Measurements from ENCODE around the gene FAM53A. TPM values are rescaled to one million over a fixed set of nuclear protein-coding genes. Genes with fewer than 3 reads are reported as not detected.

The FAM53A gene
- total and polyA plus RNA-seq, 2 donors (not counting 1 experiment from before 2014, with no cell fraction given) = 0.65 to 0.99 TPM

DNA sequence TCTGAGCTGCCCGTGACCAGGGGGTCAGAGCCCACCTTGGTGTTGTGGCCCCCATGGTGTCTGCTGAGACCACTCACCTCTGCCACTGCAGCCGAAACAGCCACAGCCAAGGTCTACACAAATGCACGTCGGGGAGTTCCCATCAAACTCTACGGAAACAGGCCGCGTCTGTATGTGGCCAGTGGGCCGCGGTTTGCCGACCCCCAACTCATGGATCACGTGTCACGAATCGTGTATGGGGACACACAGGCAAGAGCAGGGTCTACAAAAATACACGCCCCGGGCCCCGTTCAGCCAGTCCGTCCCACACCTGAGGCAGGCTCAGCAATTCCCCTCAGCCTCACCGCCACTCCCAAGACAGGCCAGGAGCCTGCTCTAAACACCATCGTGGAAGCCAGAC lies 53.8 kb downstream of the FAM53A start:
- Histone ChIP-seq H3K4me2 (ENCODE audit: extremely low read depth, insufficient read depth, low read length) (no peak overlapping the region), H4K20me1 (ENCODE audit: control insufficient read depth, extremely low read depth, insufficient read depth, low read length) (no peaks in the 10 kb centered on the region), H3K4me3 (replicated peaks in 1 of 4; ENCODE audit: control extremely low read depth in 1 of 4, insufficient read depth in 1 of 4, low read depth in 3 of 4, low read length in 4 of 4) (no peak overlapping the region), H3K9ac (ENCODE audit: insufficient read depth, low read length) (no peak overlapping the region), H3K9me3 (ENCODE audit: control insufficient read depth, insufficient read depth, low read depth, low read length) (no peaks in the 10 kb centered on the region), H3K4me1 (ENCODE audit: control insufficient read depth, extremely low read depth, insufficient read depth, low read length) (no peaks in the 10 kb centered on the region), H3K27ac (ENCODE audit: insufficient read depth, low read length) (no peak overlapping the region), H3K36me3 (ENCODE audit: control insufficient read depth, insufficient read depth, low read length) (no peaks in the 10 kb centered on the region), H3K27me3 (ENCODE audit: control insufficient read depth, insufficient read depth, low read length) (no peaks in the 10 kb centered on the region), H2AFZ (ENCODE audit: low read length) (no peak overlapping the region), H3K79me2 (ENCODE audit: control insufficient read depth, insufficient read depth, low read length) (no peaks in the 10 kb centered on the region)
- no peak for DNase-seq (ENCODE audit: low read depth in 2 of 2)
- no peak for TF ChIP-seq EZH2 (IDR thresholded peaks at IDR 0.05; ENCODE audit: low read length, missing control alignments)
- TF ChIP-seq, protein P1, sequence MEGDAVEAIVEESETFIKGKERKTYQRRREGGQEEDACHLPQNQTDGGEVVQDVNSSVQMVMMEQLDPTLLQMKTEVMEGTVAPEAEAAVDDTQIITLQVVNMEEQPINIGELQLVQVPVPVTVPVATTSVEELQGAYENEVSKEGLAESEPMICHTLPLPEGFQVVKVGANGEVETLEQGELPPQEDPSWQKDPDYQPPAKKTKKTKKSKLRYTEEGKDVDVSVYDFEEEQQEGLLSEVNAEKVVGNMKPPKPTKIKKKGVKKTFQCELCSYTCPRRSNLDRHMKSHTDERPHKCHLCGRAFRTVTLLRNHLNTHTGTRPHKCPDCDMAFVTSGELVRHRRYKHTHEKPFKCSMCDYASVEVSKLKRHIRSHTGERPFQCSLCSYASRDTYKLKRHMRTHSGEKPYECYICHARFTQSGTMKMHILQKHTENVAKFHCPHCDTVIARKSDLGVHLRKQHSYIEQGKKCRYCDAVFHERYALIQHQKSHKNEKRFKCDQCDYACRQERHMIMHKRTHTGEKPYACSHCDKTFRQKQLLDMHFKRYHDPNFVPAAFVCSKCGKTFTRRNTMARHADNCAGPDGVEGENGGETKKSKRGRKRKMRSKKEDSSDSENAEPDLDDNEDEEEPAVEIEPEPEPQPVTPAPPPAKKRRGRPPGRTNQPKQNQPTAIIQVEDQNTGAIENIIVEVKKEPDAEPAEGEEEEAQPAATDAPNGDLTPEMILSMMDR (conservative IDR thresholded peaks at IDR 0.05 in 1 of 2, IDR thresholded peaks at IDR 0.05 in 1 of 2; ENCODE audit: low read depth in 1 of 2, low read length in 2 of 2) = no peak

DNA sequence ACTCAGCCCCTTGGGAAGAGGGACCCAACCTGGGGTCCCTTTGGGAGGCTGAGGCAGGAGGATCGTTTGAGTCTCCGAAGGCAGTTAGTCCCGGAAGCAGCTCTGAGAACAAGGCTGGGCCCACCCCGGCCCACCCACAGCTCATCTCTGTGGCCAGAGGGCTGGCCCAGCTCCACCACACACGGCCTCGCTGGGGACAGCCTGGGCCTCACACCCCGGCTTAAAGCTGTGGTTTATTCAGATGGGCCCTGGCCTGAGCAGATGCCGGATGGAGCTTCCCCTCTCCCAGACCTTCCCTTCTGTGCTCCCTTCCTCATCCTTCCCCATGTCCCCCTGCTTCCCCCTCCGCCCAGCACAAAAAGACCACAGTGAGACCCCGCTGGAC lies 54.4 kb downstream of the FAM53A start:
- Histone ChIP-seq H3K27ac (ENCODE audit: insufficient read depth, low read length) (no peak overlapping the region), H4K20me1 (ENCODE audit: control insufficient read depth, extremely low read depth, insufficient read depth, low read length) (no peaks in the 10 kb centered on the region), H3K4me2 (ENCODE audit: extremely low read depth, insufficient read depth, low read length) (no peak overlapping the region), H3K9ac (ENCODE audit: insufficient read depth, low read length) (no peak overlapping the region), H3K27me3 (ENCODE audit: control insufficient read depth, insufficient read depth, low read length) (no peaks in the 10 kb centered on the region), H2AFZ (ENCODE audit: low read length) (no peak overlapping the region), H3K4me3 (replicated peaks in 1 of 4; ENCODE audit: control extremely low read depth in 1 of 4, insufficient read depth in 1 of 4, low read depth in 3 of 4, low read length in 4 of 4) (no peak overlapping the region), H3K9me3 (ENCODE audit: control insufficient read depth, insufficient read depth, low read depth, low read length) (no peaks in the 10 kb centered on the region), H3K36me3 (ENCODE audit: control insufficient read depth, insufficient read depth, low read length) (no peaks in the 10 kb centered on the region), H3K4me1 (ENCODE audit: control insufficient read depth, extremely low read depth, insufficient read depth, low read length) (no peaks in the 10 kb centered on the region), H3K79me2 (ENCODE audit: control insufficient read depth, insufficient read depth, low read length) (no peaks in the 10 kb centered on the region)
- DNase-seq (ENCODE audit: low read depth in 2 of 2) = no peak
- TF ChIP-seq EZH2 (IDR thresholded peaks at IDR 0.05; ENCODE audit: low read length, missing control alignments) = no peak
- TF ChIP-seq, protein P1 (conservative IDR thresholded peaks at IDR 0.05 in 1 of 2, IDR thresholded peaks at IDR 0.05 in 1 of 2; ENCODE audit: low read depth in 1 of 2, low read length in 2 of 2) = no peak

DNA sequence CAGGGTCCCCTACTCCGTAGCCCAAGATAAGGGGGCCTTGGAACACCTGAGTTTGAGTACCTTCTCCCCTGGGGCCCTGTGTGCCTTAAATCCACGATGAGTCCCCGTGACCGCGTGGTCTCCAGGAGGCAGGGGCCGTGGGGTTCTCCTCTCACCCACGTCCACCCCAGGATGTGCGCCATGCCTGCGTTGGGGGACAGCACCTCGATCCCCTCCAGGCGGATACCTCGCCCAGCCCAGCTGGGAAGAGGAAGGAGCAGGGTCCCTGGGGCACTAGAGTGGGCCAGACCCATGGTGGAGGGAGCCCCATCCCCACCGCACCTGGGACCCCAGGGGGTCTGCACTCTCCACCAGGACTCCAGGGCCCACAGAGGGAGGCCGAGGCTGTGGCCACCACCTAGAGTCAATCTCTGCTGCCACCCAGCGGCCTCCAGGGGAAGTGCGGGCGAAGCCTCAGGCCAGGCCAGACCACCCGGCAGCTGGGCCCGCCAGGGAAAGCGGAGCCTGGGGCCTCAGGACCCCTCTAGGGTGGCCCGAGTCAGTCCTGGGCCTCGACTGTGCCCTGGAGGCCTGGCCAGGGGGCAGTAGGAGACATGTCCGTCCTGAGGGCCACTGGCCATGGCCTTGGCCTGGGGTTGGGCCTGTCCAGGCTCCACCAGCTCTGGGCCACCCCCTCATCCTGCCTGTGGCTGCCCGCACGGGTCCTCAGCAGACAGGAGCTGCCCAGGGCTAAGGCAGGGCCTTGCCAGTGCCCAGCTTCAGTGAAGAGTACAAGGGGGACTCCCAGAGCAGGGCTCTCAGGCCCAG lies 55.0 kb downstream of the FAM53A start:
- Histone ChIP-seq H3K9me3 (ENCODE audit: control insufficient read depth, insufficient read depth, low read depth, low read length) (no peaks in the 10 kb centered on the region), H4K20me1 (ENCODE audit: control insufficient read depth, extremely low read depth, insufficient read depth, low read length) (no peaks in the 10 kb centered on the region), H3K36me3 (ENCODE audit: control insufficient read depth, insufficient read depth, low read length) (no peaks in the 10 kb centered on the region), H2AFZ (ENCODE audit: low read length) (no peak overlapping the region), H3K4me2 (ENCODE audit: extremely low read depth, insufficient read depth, low read length) (no peak overlapping the region), H3K27ac (ENCODE audit: insufficient read depth, low read length) (no peak overlapping the region), H3K9ac (ENCODE audit: insufficient read depth, low read length) (no peak overlapping the region), H3K27me3 (ENCODE audit: control insufficient read depth, insufficient read depth, low read length) (no peaks in the 10 kb centered on the region), H3K4me3 (replicated peaks in 1 of 4; ENCODE audit: control extremely low read depth in 1 of 4, insufficient read depth in 1 of 4, low read depth in 3 of 4, low read length in 4 of 4) (no peak overlapping the region), H3K79me2 (ENCODE audit: control insufficient read depth, insufficient read depth, low read length) (no peaks in the 10 kb centered on the region), H3K4me1 (ENCODE audit: control insufficient read depth, extremely low read depth, insufficient read depth, low read length) (no peaks in the 10 kb centered on the region)
- peak; percentile 6 to 15 for DNase-seq (ENCODE audit: low read depth in 2 of 2)
- TF ChIP-seq, protein P1 (conservative IDR thresholded peaks at IDR 0.05 in 1 of 2, IDR thresholded peaks at IDR 0.05 in 1 of 2; ENCODE audit: low read depth in 1 of 2, low read length in 2 of 2) = peak; percentile 74 to 86
- no peak for TF ChIP-seq EZH2 (IDR thresholded peaks at IDR 0.05; ENCODE audit: low read length, missing control alignments)

Data from fibroblast of lung (primary cell).